ENCODE results near the gene SOX1. TPM values are rescaled to one million over a fixed set of nuclear protein-coding genes. Genes with fewer than 3 reads are reported as not detected.
A peak's percentile ranks its signal among the peaks of the same experiment; 100 is the strongest.

SOX1 gene
- total RNA-seq, 2 donors from 2014 or later, result not detected

GRCh38 chr13:112065867-112066623 lies 904 bp upstream of the SOX1 start:
- no peak overlapping the region for H3K27ac Mint-ChIP-seq
- peaks cover 26 to 56% of the 10 kb centered on the region in 2 donors for H3K36me3 Mint-ChIP-seq
- ATAC-seq, result peak in 1 of 2 donors; percentile 34
- H3K9me3 Mint-ChIP-seq, result peaks cover 16 to 17% of the 10 kb centered on the region in 2 donors
- no peak for DNase-seq (ENCODE audit: low spot score in 2 of 2)

GRCh38 chr13:112066624-112067004 lies 335 bp upstream of the SOX1 start:
- ATAC-seq, result peak; percentile 46 to 88
- Mint-ChIP-seq H3K9me3 (peaks cover 17% of the 10 kb centered on the region in 2 donors), H3K36me3 (peaks cover 30 to 57% of the 10 kb centered on the region in 2 donors), H3K27ac (no peak overlapping the region)
- peak in 1 of 2 donors; percentile 53 for DNase-seq (ENCODE audit: low spot score in 2 of 2)

- ATAC-seq, result no peak
- H3K36me3 Mint-ChIP-seq, result peaks cover 32 to 50% of the 10 kb centered on the region in 2 donors
- DNase-seq (ENCODE audit: low spot score in 2 of 2), result peak in 1 of 2 donors; percentile 5
- H3K27ac Mint-ChIP-seq, result no peak overlapping the region
- H3K9me3 Mint-ChIP-seq, result peaks cover 16 to 17% of the 10 kb centered on the region in 2 donors
These were observed 1.1 kb downstream of the SOX1 start for GRCh38 chr13:112067871-112068539.

- peak in 1 of 2 donors; percentile 6 for DNase-seq (ENCODE audit: low spot score in 2 of 2)
These were observed 1.7 kb downstream of the SOX1 start for GRCh38 chr13:112068540-112069060.

GRCh38 chr13:112069061-112069844 lies 2.3 kb downstream of the SOX1 start:
- Mint-ChIP-seq H3K27ac (peak overlapping the region in 1 of 2 donors; percentile 94), H3K9me3 (peaks cover 16 to 17% of the 10 kb centered on the region in 2 donors), H3K36me3 (peaks cover 34 to 44% of the 10 kb centered on the region in 2 donors)
- ATAC-seq, result no peak
- peak in 1 of 2 donors; percentile 4 for DNase-seq (ENCODE audit: low spot score in 2 of 2)

More at GRCh38 chr13:112068540-112069060, 1.7 kb downstream of the SOX1 start:
- Mint-ChIP-seq H3K36me3 (peaks cover 28 to 44% of the 10 kb centered on the region in 2 donors), H3K27ac (peak overlapping the region in 1 of 2 donors; percentile 94), H3K9me3 (peaks cover 16 to 17% of the 10 kb centered on the region in 2 donors)
- no peak for ATAC-seq

- Mint-ChIP-seq H3K36me3 (peaks cover 34 to 49% of the 10 kb centered on the region in 2 donors), H3K27ac (peak overlapping the region in 1 of 2 donors; percentile 58), H3K9me3 (peaks cover 16 to 17% of the 10 kb centered on the region in 2 donors)
- peak in 1 of 2 donors; percentile 4 for DNase-seq (ENCODE audit: low spot score in 2 of 2)
- ATAC-seq, result no peak
These were observed 2.9 kb downstream of the SOX1 start for GRCh38 chr13:112069845-112070251.

GRCh38 chr13:112071102-112071722 lies 4.3 kb downstream of the SOX1 start:
- H3K9me3 Mint-ChIP-seq, result peaks cover 20 to 22% of the 10 kb centered on the region in 2 donors
- ATAC-seq (no peak), DNase-seq (ENCODE audit: low spot score in 2 of 2) (no peak)
- H3K36me3 Mint-ChIP-seq, result peaks cover 41 to 52% of the 10 kb centered on the region in 2 donors
- H3K27ac Mint-ChIP-seq, result peak overlapping the region in 1 of 2 donors; percentile 84

- DNase-seq (ENCODE audit: low spot score in 2 of 2), result no peak
- H3K9me3 Mint-ChIP-seq, result peaks cover 20 to 22% of the 10 kb centered on the region in 2 donors
- H3K36me3 Mint-ChIP-seq, result peaks cover 41 to 52% of the 10 kb centered on the region in 2 donors
- peak overlapping the region in 1 of 2 donors; percentile 84 for H3K27ac Mint-ChIP-seq
- ATAC-seq, result no peak
These were observed 5.0 kb downstream of the SOX1 start for GRCh38 chr13:112071723-112072533.

- ATAC-seq, result no peak
- peaks cover 20 to 22% of the 10 kb centered on the region in 2 donors for H3K9me3 Mint-ChIP-seq
- H3K36me3 Mint-ChIP-seq, result peaks cover 41 to 52% of the 10 kb centered on the region in 2 donors
- DNase-seq (ENCODE audit: low spot score in 2 of 2), result no peak
- no peak overlapping the region for H3K27ac Mint-ChIP-seq
These were observed 5.7 kb downstream of the SOX1 start for GRCh38 chr13:112072534-112073244.

- DNase-seq (ENCODE audit: low spot score in 2 of 2), result no peak
- ATAC-seq, result no peak
- Mint-ChIP-seq H3K9me3 (peaks cover 20 to 22% of the 10 kb centered on the region in 2 donors), H3K27ac (peak overlapping the region in 1 of 2 donors; percentile 79), H3K36me3 (peaks cover 41 to 52% of the 10 kb centered on the region in 2 donors)
These were observed 6.5 kb downstream of the SOX1 start for GRCh38 chr13:112073245-112074138.

- Mint-ChIP-seq H3K36me3 (peaks cover 36 to 46% of the 10 kb centered on the region in 2 donors), H3K27ac (peak overlapping the region in 1 of 2 donors; percentile 79)
- DNase-seq (ENCODE audit: low spot score in 2 of 2), result no peak
These were observed 7.4 kb downstream of the SOX1 start for GRCh38 chr13:112074139-112074865.

GRCh38 chr13:112077729-112078128 lies 10.8 kb downstream of the SOX1 start:
- peaks cover 14 to 25% of the 10 kb centered on the region in 2 donors for H3K36me3 Mint-ChIP-seq
- DNase-seq (ENCODE audit: low spot score in 2 of 2) (no peak), ATAC-seq (no peak)
- peaks cover 5% of the 10 kb centered on the region in 2 donors for H3K9me3 Mint-ChIP-seq
- no peak overlapping the region for H3K27ac Mint-ChIP-seq

More at GRCh38 chr13:112074139-112074865, 7.4 kb downstream of the SOX1 start:
- peaks cover 18 to 19% of the 10 kb centered on the region in 2 donors for H3K9me3 Mint-ChIP-seq
- ATAC-seq, result no peak

- DNase-seq (ENCODE audit: low spot score in 2 of 2), result no peak
- Mint-ChIP-seq H3K36me3 (peaks cover 14 to 29% of the 10 kb centered on the region in 2 donors), H3K27ac (no peak overlapping the region), H3K9me3 (peaks cover 5 to 8% of the 10 kb centered on the region in 2 donors)
- ATAC-seq, result no peak
These were observed 11.3 kb downstream of the SOX1 start for GRCh38 chr13:112078216-112078615.

All from activated naive CD4-positive, alpha-beta T cell treated with anti-CD3 and anti-CD28 coated beads, Interleukin-2, amount 50 U/mL, for 72 hours (primary cell).